Adipose tissue (tissue), 3 donors: ENCODE results near the gene VPS52. TPM values are rescaled to one million over a fixed set of nuclear protein-coding genes. Genes with fewer than 3 reads are reported as not detected.
"Not testable (repeated sequence)": the region's sequence is repeated elsewhere in the genome, so short reads cannot be mapped to it uniquely, and the experiment has no call there.

Experiments
- H3K27ac ChIP-seq: one replicate; pipeline ENCODE4 v1.5.1; 2013; ENCODE audit warnings: low read depth, low read length
- WGBS, 3 donors: extraction: QIAGEN DNeasy Blood & Tissue Kit; methylation state at CpG; one replicate each; pipeline ENCODE4 v1.1.7; 2013; 5-methylcytosine and 5-hydroxymethylcytosine counted together
- polyA plus RNA-seq, 3 donors: library from polyadenylated mRNA; stranded (reverse); fragments of 200-250 nt; gene quantifications; one replicate each; pipeline ENCODE4 v1.2.3, GENCODE V29; 2013
- donor health status: healthy with polysubstance abuse.
- donor health status: Bipolar disorder and iron deficiency.
- donor health status: healthy.

The VPS52 gene
- polyA plus RNA-seq, 3 donors, result 34.7 to 40.3 (median 36.9) TPM

DNA sequence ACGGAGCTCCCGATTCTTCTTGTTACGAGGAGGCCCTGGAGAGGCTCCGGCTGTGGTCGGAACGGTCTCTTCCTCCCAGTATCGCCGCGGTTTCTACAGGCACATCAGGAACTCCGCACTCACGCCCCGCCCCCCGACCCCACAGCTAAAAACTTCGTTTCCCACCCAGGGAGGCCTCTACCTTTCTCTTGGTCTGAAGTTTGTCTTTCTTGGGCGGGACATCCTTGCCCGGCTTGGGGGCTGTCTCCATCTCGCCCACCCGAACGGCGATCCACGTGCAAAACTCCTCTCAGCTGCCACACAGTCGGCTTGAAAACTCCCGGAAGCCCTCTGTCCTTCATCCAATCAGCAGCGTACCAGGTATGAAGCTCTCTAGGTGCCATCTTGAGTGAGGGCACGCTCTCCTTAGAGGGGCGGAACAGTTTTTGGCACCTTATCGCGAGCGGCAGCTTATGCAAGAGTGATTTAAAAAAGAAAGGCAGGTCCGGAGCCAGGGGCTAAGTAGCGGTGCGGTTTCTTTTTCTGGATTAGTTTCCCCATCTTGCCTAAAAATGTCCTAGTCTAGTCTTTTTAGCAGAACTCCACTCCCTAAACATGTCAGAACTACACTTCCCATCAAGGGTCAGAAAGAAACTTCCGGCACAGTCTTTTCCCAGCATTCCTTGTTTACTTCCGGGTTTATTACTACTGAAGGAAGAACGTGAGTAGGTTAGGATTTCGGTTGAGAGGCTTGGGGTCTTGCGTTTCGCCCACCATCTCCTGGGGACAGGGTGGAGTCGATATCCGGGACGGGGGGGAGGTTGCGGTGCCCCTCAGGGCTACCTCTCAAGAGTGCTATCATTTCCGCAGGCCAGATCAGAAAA is 17.5 kb upstream of the VPS52 start, which contains the start of the genes PFDN6 and WDR46:
Gene PFDN6 (plus strand): TSS at position 681 of the 863 bp plus-strand sequence. CDS start 256 bp downstream, outside the sequence.
Gene WDR46 (minus strand): TSS at position 319 of the 863 bp plus-strand sequence. CDS start 69 bp downstream, at position 250.
- no peak within 1 kb of the TSS for H3K27ac ChIP-seq
- 0 to 1% (median 0%) methylated on average over 43 of the region's 43 CpGs for WGBS, 3 donors

DNA sequence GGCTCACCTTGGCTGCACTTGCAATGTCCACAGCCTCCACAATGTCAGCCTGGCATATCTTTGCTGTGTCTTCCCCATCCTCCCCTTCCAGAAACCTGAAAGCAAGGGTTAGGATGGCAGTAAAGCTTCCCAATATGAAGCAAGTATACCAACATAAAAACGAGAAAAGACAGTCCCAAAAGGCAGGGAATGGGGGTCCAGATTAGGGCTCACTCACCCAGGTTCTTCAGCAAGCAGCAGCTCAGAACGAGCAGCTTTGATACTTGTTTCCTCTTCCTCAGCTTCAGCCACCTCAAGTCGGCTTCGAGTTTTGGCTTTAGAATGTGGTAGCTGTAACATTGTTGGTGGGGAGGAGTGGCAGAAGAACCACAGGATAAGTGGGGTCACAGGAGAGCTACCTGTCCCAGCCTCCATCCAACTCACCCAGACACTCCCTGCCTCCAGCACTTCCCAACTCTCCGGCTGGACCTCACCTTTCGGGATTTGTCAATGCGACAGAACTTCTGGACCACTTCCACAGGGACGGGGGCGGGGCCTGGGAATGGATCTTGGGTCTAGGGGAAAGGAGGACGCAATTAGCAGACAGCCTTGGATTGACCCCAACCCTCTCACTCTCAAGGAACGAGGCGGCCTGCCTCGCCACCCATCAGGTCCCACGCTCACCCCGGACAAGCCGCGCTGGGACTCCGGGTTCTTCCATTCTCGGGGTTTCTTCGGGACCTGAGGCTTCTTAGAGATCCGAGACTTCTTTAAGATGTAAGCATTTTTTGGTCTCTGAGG is 16.7 kb upstream of the VPS52 start:
- H3K27ac ChIP-seq, result no peak overlapping the region
- 7 to 11% (median 10%) methylated on average over 21 of the region's 21 CpGs for WGBS, 3 donors

DNA sequence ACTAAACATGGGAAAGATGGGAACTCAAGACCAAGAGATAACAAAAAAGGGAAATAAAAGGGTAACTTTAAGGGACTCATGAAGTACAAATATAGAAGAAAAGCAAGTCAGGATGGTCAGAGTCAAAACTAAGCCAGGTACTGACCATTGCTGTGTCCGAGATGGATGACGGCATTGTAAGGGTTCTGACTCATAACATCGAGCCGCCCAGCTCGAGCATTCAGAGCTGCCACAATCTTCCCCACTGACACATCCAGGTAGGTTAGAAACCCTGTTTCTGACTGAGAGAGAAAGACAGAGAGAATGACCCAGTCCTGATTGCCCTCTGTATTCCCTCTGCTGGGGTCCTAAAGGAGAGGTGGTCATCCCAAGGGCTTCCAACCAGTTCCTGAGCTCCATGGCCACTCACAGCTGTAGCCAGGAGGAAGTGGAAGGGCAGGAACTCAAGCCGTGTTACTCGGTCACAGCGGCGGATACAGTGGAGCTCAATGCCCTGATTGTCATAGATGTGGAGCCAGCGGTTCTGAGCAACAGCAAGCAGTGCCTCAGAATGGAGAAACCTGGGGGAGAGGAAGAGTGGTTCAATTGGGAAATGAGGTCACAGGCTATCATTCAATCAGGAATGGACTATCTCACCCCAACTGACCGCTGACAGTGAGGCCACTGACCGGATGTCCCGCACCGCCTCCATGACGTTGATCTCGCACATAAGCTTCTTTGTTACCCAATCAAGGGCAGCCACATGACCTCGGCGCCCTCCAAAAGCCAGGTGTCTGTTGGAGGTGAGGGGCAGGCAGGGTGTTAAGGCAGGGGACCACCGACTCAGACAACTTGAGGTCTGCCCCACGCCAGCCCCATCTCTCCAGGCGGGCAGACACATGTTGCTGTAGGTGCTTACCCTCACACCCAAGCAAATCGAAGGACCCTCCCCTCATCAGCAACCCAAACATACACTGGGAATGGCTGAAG is 15.6 kb upstream of the VPS52 start:
- 89 to 93% (median 91%) methylated on average over 22 of the region's 22 CpGs for WGBS, 3 donors
- no peak overlapping the region for H3K27ac ChIP-seq

DNA sequence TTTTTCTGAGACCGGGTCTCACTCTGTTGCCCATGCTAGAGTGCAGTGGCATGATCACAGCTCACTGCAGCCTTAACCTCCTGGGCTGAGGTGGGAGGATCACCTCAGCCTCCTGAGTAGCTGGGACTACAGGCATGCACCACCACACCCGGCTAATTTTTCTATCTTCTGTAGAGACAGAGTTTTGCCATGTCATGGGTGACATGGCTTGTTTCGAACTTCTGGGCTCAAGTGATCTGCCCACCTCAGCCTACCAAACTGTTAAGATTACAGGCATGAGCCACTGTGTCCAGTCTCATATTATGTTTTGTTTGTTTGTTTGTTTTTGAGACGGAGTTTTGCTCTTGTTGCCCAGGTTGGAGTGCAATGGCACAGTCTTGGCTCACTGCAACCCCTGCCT is 13.5 kb upstream of the VPS52 start:
- not testable (repeated sequence) for H3K27ac ChIP-seq
- 91 to 93% (median 92%) methylated on average over 4 of the region's 4 CpGs for WGBS, 3 donors

DNA sequence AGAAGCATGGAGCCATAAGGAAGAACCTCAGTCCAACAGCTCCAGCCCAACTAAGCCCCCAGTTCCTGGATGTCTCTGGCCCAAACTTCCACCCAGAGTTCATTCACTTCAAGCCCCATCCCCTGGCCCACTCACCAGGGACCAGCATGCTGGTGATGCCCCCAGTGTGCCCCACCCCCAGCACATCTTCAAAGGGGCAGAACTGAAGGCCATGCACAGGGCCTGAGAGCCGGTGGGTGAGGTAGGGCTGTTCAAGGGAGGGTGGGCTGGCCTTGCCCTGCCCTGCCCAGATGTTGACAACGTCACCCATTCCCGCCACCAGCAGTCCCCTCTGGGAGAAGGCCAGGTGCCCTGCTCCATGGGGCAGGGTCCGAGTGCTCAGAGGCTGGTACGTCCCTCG is 8.9 kb upstream of the VPS52 start:
- WGBS, 3 donors, result 80 to 87% (median 87%) methylated on average over 6 of the region's 6 CpGs
- H3K27ac ChIP-seq, result no peak overlapping the region

DNA sequence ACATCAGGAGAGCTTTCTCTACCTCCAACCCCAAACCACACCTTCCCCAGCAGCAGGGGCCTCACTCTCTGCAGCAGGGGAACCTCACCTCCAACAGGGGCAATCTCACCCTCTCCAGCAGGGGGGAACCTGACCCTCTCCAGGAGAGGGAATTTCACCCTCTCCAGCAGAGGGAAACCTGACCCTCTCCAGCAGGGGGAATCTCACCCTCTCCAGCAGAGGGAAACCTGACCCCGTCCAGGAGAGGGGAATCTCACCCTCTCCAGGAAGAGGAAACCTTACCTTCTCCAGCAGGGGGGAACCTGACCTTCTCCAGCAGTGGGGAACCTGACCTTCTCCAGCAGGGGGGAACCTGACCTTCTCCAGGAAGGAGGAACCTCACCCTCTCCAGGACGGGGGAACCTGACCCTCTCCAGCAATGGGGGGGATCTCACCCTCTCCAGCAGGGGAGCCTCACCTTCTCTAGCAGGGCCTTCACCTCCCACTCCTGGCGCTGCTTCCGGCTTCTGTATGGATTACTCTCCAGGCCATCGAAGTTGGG is 8.4 kb upstream of the VPS52 start:
- 50 to 70% (median 58%) methylated on average over 5 of the region's 5 CpGs for WGBS, 3 donors
- no peak overlapping the region for H3K27ac ChIP-seq

DNA sequence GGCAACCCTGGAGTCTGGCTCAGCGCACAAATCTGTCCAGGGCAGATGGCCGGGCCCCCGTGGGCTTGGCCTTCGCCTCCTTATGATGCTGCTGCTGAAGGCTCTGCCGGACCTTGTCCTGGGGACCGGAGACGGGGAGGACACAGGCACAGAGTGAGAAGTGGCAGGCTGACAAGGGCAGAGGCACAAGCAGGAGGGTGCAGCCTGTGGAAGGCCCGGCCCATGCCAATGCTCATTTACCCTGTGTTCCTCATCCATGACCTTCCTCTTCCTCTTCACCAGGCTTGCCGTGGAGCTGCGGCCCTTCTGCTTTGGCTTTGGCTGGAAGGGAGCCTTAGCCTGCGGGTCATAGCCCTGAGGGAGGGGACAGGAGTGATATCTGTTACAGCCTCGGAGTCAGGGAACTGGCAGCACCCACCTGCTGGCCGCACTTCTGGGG is 7.6 kb upstream of the VPS52 start:
- no peak overlapping the region for H3K27ac ChIP-seq
- 77 to 79% (median 79%) methylated on average over 13 of the region's 13 CpGs for WGBS, 3 donors

DNA sequence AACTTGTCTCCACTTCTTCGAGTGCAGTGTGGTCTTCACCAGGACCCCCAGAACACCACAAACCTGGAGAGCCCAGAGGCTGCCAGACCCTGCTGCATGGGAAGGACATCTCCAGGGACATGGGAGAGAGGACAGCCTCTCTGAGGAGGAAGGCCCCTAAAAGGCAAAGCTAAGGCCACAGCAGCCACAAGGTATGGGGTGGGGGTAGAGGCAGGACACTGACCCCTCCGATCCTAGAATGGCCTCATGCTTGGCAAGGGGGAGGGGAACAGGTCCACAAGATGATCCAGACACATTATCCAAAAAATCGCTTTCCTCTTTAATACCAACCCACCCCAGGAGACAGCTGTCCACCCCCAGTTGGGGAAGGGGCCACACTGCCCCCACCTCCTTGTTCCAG is 7.1 kb upstream of the VPS52 start:
- H3K27ac ChIP-seq, result no peak overlapping the region
- 90 to 98% (median 92%) methylated on average over 3 of the region's 3 CpGs for WGBS, 3 donors

DNA sequence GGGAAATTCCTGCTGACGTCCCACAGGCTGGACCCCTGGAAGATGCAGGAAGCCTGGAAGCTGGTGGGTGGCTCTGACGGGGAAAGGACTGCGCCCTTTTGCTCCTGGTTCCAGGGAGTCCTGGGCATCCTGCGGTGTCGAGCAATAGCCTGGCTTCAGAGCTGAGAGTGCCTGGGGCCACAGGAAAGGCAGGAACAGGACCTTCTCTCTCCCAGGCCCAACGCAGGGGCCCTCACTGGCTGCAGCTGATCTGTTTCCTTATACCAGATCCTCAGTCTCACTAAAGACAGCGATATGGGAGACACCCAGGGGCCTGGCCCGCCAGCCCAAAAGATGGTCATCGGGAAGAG is 6.7 kb upstream of the VPS52 start:
- 81 to 83% (median 82%) methylated on average over 9 of the region's 9 CpGs for WGBS, 3 donors
- H3K27ac ChIP-seq, result no peak overlapping the region

DNA sequence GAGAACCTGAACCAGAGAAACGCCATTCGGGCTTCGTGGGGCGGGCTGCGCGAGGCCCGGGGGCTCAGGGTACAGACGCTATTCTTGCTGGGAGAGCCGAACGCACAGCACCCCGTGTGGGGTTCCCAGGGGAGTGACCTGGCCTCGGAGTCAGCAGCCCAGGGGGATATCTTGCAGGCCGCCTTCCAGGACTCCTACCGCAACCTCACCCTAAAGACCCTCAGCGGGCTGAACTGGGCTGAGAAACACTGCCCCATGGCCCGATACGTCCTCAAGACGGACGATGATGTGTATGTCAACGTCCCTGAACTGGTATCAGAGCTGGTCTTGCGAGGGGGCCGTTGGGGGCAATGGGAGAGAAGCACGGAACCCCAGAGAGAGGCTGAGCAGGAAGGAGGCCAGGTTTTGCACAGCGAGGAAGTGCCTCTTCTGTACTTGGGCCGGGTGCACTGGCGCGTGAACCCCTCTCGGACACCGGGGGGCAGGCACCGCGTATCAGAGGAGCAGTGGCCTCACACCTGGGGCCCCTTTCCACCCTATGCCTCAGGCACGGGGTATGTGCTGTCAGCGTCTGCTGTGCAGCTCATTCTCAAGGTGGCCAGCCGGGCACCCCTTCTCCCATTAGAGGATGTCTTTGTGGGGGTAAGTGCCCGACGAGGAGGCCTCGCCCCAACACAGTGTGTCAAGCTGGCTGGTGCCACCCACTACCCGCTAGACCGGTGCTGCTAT is 6.2 kb upstream of the VPS52 start:
- 38 to 60% (median 38%) methylated on average over 39 of the region's 39 CpGs for WGBS, 3 donors
- no peak overlapping the region for H3K27ac ChIP-seq

DNA sequence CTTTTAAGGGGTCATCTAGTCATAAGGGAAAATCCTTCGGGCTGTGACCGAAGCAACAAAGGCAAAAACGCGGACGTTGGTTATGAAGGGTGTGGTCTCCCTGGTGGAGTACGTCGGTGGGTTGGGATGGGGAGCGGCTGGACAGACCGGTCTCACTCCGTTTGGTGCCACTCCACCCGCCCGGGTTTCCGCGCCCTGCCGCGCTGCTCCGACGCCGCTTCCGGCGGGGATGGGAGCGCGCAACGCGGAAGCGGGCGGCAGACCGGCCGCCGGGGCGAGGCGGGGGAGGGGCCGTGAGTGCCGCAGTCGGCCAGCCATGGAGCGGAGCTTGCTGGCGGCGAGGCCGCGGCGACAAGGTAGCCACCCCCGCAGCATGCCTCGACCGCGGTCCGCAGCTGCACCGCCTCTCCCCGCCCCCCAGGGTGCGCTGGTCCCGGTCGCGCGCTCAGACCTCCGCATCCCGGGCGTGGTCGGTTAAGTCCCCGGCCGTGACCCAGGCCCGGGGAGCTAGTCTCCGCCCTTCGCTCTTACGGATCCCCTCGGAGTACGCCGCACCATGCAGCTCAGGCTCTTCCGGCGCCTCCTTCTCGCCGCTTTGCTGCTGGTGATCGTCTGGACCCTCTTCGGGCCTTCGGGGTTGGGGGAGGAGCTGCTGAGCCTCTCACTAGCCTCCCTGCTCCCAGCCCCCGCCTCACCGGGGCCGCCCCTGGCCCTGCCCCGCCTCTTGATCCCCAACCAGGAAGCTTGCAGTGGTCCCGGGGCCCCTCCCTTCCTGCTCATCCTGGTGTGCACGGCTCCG is 5.4 kb upstream of the VPS52 start, which contains the start of gene B3GALT4:
Gene B3GALT4 (plus strand): TSS at position 260 of the 799 bp plus-strand sequence. CDS start 297 bp downstream, at position 557.
- H3K27ac ChIP-seq, result peak within 1 kb of the TSS; percentile 63
- WGBS, 3 donors, result 1 to 9% (median 1%) methylated on average over 57 to 80 of the region's 80 CpGs

DNA sequence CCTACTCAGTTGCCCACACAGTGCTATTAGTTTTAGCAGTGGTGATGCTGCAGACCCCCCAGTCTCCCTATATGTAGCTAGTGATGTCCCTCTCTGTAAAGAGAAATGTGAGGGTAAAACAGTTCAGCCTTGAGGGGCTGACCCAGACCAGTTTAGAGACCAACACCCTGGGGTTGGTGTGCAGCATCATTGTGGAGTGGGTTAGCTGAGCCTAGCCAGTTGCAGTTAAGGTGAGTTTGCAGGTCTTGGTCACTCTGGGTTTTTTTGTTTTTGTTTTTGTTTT is 4.8 kb upstream of the VPS52 start:
- H3K27ac ChIP-seq, result no peak overlapping the region

DNA sequence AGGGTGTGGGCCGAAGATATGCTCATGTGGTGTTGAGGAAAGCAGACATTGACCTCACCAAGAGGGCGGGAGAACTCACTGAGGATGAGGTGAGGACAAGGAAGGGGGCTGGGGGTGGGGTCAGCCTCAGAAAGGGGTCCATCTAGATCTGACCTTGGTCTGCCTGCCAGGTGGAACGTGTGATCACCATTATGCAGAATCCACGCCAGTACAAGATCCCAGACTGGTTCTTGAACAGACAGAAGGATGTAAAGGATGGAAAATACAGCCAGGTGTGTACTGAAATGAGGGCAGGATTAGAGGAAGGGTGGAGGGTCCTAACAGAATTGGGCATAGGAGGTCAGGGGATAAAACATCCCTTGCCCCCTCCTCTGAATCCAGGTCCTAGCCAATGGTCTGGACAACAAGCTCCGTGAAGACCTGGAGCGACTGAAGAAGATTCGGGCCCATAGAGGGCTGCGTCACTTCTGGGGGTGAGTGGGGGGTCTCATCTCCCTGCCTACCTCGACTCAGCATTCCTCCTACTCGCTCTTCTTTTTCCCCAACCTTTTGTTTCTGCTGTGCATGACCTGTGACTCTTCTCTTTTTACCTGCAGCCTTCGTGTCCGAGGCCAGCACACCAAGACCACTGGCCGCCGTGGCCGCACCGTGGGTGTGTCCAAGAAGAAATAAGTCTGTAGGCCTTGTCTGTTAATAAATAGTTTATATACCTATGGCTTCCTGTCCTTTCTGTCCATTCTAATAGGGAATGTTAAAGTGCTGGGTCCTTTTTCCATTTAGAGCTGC is 4.3 kb upstream of the VPS52 start:
- 77 to 81% (median 78%) methylated on average over 16 of the region's 16 CpGs for WGBS, 3 donors

DNA sequence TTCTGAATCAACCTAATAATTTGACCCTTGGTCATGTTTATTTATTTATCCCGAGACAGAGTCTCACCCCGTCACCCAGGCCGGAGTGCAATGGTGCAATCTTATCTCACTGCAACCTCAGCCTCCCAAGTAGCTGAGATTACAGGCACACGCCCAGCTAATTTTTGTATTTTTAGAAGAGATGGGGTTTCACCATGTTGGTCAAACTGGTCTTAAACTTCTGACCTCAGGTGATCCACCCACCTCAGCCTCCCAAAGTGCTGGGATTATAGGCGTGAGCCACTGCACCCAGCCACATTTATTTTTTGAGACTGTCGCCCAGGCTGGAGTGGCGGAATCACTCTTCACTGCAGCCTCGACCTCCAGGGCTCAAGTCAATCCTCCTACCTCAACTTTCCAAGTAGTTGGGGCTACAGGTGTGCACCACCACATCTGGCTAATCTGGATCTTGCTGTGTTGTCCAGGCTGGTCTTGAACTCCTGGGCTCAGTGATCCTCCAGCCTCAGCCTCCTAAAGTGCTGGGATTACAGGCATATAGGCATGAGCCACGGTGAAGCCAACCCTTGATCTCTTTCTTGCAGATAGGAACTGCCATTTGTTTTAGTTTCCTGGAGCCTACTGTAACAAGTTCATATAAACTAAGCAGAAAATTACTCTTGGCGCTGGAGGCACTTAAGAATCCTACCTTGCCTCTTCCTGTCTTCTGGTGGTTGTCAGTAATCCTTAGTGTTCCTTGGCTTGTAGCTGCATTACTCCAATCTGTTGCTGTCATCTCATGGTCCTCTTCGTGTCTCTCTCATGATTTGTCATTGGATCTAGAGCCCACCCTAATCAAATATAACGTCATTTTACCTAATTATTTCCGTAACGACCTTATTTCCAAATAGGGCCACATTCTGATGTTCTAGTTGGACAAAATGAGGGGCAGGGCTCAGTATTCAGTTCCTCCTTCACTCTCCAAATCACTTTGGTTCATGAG is 2.5 kb upstream of the VPS52 start:
- 55 to 65% (median 59%) methylated on average over 14 of the region's 14 CpGs for WGBS, 3 donors
- H3K27ac ChIP-seq, result no peak overlapping the region

More for the DNA sequence above, 4.3 kb upstream of the VPS52 start:
- H3K27ac ChIP-seq, result not testable (repeated sequence)
